SK-MEL-5 (cell line): ENCODE data around the gene ITGAV. TPM values are rescaled to one million over a fixed set of nuclear protein-coding genes. Genes with fewer than 3 reads are reported as not detected.

ENCODE experiments used
- DNase-seq: peaks from one replicate; pipeline ENCODE4 v3.0.0-alpha.2; 2016; ENCODE audit warnings: low read depth, low spot score
- in situ Hi-C: cut with HindIII; loops from 2 replicates; pipeline ENCODE4 v1.10.0; 2016; ENCODE audit warnings: low sequenced_read_pairs, high pct_unique_total_duplicates, low pct_unique_long_range_greater_than_20kb
- total RNA-seq: library from RNA; depleted of rRNA; stranded (reverse); fragments of >200 nt; shearing (Covaris generic); gene quantifications from 2 replicates; pipeline ENCODE4 v1.2.3, GENCODE V29; 2014; rRNA removed

The ITGAV gene
- total RNA-seq, 1 experiment from 2014 or later = 63.4 TPM

GRCh38 chr2:186721956-186722355, 132.1 kb downstream of the ITGAV start:
- DNase-seq = no peak
- in situ Hi-C loops = no loop called here

- DNase-seq = no peak
- in situ Hi-C loops = no loop called here
Measured at GRCh38 chr2:186724736-186725135, 134.9 kb downstream of the ITGAV start.

GRCh38 chr2:186725783-186726182, 135.9 kb downstream of the ITGAV start:
- no peak for DNase-seq
- in situ Hi-C loops = no loop called here

GRCh38 chr2:186726938-186727337, 137.1 kb downstream of the ITGAV start:
- DNase-seq = no peak
- in situ Hi-C loops = no loop called here

GRCh38 chr2:186728631-186729030, 138.8 kb downstream of the ITGAV start:
- in situ Hi-C loops = no loop called here
- no peak for DNase-seq

Other genes starting within 250 kb of the ITGAV start
- 78.0 and 82.4 TPM in 2 replicates for gene ZC3H15, start 103.8 kb upstream of the ITGAV start, total RNA-seq
- gene FAM171B, start 104.0 kb downstream of the ITGAV start, total RNA-seq = 8.1 and 8.4 TPM in 2 replicates